OCI-LY3 (cell line): ENCODE measurements around the gene SLC43A1.

ENCODE experiments used
- CTCF ChIP-seq: fragments of 200-600, 300-600 bp; sonication (generic); IDR thresholded peaks from 2 replicates; pipeline ENCODE4 v1.5.1; 2014; ENCODE audit warnings: antibody characterized with exemption, low read length, low read depth
- EZH2phosphoT487 ChIP-seq: fragments of 200-600 bp; shearing (Covaris generic); IDR thresholded peaks from 2 replicates; pipeline ENCODE4 v1.6.1; 2018; ENCODE audit warnings: antibody characterized with exemption, mixed run types, low read depth

DNA sequence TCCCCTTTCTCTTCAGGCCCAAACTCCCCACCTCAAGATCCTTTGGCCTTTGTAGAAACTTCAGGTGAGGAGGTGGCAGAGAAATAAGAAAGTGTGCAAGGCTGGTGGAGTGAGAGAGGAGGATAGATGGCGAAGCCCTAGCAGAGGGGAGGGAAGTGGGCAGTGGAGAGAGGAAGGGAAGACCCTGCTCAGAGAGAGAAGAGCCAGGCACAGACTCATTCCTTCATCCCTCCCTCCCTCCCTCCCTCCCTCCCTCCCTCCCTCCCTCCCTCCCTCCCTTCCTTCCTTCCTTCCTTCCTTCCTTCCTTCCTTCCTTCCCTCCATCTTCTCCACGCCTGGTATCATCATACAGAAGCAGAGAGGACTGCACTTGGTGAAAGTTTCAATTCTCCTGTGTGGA is 34.2 kb downstream of the SLC43A1 start:
- TF ChIP-seq EZH2phosphoT487 (no peak), CTCF (no peak)
